ENCODE data around the gene TMEM164. TPM values are rescaled to one million over a fixed set of nuclear protein-coding genes. Genes with fewer than 3 reads are reported as not detected.
"Not testable (repeated sequence)": the region's sequence is repeated elsewhere in the genome, so short reads cannot be mapped to it uniquely, and the experiment has no call there.

The TMEM164 gene
- polyA plus RNA-seq (ENCODE audit: insufficient read length), result 38.8 TPM
- long read RNA-seq, donor 1, full-length matches to known transcripts, result 9 of 9 reads
- long read RNA-seq, donor 1, partial matches to known transcripts, result 0 of 9 reads
- long read RNA-seq, donor 1, other reads (novel, unspliced or antisense), result 0 of 9 reads
- long read RNA-seq, donor 2, full-length matches to known transcripts, result 6 of 6 reads
- long read RNA-seq, donor 2, partial matches to known transcripts, result 0 of 6 reads
- long read RNA-seq, donor 2, other reads (novel, unspliced or antisense), result 0 of 6 reads
- long read RNA-seq, donor 3, full-length matches to known transcripts, result 2 of 2 reads
- long read RNA-seq, donor 3, partial matches to known transcripts, result 0 of 2 reads
- long read RNA-seq, donor 3, other reads (novel, unspliced or antisense), result 0 of 2 reads
- long read RNA-seq, donor 4, result 0 reads
- long read RNA-seq, donor 5, full-length matches to known transcripts, result 3 of 3 reads
- long read RNA-seq, donor 5, partial matches to known transcripts, result 0 of 3 reads
- long read RNA-seq, donor 5, other reads (novel, unspliced or antisense), result 0 of 3 reads
- long read RNA-seq, donor 6, full-length matches to known transcripts, result 4 of 4 reads
- long read RNA-seq, donor 6, partial matches to known transcripts, result 0 of 4 reads
- long read RNA-seq, donor 6, other reads (novel, unspliced or antisense), result 0 of 4 reads
- long read RNA-seq, donor 7, full-length matches to known transcripts, result 4 of 4 reads
- long read RNA-seq, donor 7, partial matches to known transcripts, result 0 of 4 reads
- long read RNA-seq, donor 7, other reads (novel, unspliced or antisense), result 0 of 4 reads
- long read RNA-seq, donor 8, full-length matches to known transcripts, result 1 of 1 reads
- long read RNA-seq, donor 8, partial matches to known transcripts, result 0 of 1 reads
- long read RNA-seq, donor 8, other reads (novel, unspliced or antisense), result 0 of 1 reads

DNA sequence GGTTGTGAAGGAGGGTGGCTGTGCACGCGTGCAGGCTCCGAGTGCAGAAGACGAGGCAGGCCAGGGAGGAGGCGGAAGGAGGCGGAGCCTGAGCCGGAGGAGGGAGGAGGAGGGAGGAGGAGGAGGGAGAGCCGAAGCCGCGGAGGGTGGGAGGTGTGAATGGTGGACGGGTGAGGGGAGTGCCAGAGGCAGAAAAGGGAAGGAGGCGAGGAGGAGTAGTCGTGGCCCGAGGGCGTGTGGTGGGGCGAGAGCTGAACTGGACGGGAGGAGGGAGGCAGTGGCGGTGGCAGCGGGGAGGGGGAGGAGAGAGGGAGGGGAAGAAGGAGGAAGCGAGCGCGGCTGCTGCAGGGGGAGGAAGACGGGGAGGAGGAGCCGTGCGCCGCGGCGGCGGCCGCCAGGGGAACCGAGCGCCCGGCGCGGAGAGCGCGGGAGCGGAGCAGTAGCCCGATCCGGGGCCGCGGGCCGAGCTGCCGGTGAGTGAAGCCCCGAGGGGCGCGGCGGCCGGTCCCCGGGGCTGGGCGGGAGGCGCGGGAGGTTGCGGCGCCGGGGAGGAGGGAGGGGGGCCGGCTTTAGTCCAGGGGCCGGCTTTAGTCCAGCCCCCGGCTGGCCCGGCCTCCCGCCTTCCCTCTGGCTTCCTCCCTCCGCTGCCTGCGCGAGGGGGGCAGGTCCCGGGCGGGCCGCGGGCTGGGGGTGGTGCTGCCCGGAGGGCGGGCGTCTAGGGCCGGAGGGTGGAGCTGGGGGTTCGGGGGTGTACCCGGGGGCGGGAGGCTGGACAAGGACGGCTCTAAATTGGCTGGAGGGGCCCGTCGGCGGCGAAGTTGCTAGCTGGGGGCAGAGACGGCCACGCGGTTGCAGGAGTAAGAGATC is at the start of gene TMEM164:
Gene TMEM164, plus strand, starts transcription at position 815 of the 867 bp plus-strand sequence. CDS start 661 bp downstream, outside the sequence.
- peak; percentile 72 for DNase-seq

- DNase-seq, result no peak
These were observed 48.6 kb upstream of the TMEM164 start for GRCh38 chrX:109954333-109954732.

- DNase-seq, result no peak
These were observed 48.0 kb upstream of the TMEM164 start for GRCh38 chrX:109954955-109955354.

DNA sequence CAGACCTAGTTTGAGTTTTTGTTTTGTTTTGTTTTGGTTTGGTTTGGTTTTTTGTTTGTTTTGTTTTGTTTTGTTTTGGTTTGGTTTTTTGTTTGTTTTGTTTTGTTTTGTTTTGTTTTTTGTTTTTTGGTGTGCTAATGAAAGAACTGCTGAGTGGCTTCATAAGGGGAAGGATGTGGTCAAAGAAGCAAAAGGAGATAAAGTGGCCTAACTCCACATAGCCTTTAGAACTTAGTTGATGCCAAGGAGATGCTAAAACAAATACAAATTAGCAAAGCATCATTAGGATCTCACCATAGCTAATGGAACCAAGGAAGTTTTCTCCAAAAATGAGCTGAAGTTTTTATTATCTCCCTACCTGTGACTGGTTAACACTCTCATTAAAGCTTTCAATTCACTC is 44.6 kb upstream of the TMEM164 start:
- DNase-seq, result no peak

- no peak for DNase-seq
These were observed 43.5 kb upstream of the TMEM164 start for GRCh38 chrX:109959356-109959871.

DNA sequence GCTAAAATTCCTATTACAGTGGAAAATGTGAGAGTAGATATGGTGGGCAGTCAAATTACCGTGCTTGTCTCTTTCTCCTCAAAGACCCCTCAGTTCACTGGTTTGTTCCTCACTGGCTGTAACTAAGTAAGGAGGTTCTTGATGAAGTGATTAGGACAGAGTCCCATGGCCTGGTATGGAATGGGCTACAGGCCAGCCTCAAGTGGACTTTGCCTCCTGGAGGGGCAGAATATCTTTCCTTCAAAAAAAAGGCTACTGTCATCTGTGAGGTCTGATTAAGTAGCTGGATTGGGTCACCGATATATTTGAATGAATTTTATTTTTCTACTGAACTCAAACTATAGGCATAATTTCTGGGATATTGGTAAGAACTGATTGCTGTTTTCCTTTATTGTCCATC is 38.5 kb upstream of the TMEM164 start:
- DNase-seq, result no peak

DNA sequence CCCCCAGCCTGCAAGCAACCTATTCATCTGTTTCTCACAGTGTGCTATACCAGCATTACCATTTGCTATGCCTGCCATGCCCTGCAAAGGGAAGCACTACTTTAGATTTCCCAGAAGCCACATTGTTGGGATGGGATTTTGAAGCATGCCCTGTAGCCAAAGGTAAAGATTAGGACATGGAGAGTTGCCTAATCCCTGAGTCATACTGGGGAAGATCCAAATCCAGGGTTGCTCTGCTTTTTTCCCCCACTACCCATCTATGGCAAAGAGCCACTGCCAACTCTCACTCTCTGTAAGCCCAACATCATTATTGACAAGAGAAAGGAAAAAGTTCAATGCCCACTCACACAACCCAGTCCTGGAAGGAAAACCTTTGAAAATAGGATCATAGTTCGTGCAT is 36.7 kb upstream of the TMEM164 start:
- no peak for DNase-seq

GRCh38 chrX:109967156-109967555 is 35.8 kb upstream of the TMEM164 start:
- no peak for DNase-seq

GRCh38 chrX:109970841-109971240 is 32.1 kb upstream of the TMEM164 start:
- DNase-seq, result not testable (repeated sequence)

- no peak for DNase-seq
These were observed 27.8 kb upstream of the TMEM164 start for GRCh38 chrX:109974906-109975655.

- not testable (repeated sequence) for DNase-seq
These were observed 17.7 kb upstream of the TMEM164 start for GRCh38 chrX:109985210-109985609.

GRCh38 chrX:109987884-109988283 is 15.0 kb upstream of the TMEM164 start:
- DNase-seq, result no peak

GRCh38 chrX:109990582-109991276 is 12.2 kb upstream of the TMEM164 start:
- DNase-seq, result no peak

GRCh38 chrX:109992203-109992602 is 10.7 kb upstream of the TMEM164 start:
- no peak for DNase-seq

GRCh38 chrX:109995155-109995554 is 7.8 kb upstream of the TMEM164 start:
- DNase-seq, result no peak

- no peak for DNase-seq
These were observed 5.0 kb upstream of the TMEM164 start for GRCh38 chrX:109997786-109998452.

- DNase-seq, result no peak
These were observed 2.9 kb upstream of the TMEM164 start for GRCh38 chrX:110000000-110000399.

GRCh38 chrX:110000847-110001713 is 1.8 kb upstream of the TMEM164 start:
- DNase-seq, result no peak
